GM12864 (cell line): ENCODE data around the gene TMCO4.
"Not testable (repeated sequence)": the region's sequence is repeated elsewhere in the genome, so short reads cannot be mapped to it uniquely, and the experiment has no call there.

Source experiments
- DNase-seq: peaks from one replicate; pipeline ENCODE4 v3.0.0-alpha.2; 2011; ENCODE audit warnings: low read depth
- H3K4me3 ChIP-seq: 2 replicates; pipeline ENCODE4 v1.5.1; 2011; ENCODE audit warnings: mild to moderate bottlenecking, low read depth, low read length, control low read depth
- TF ChIP-seq, protein P1 (sequence below): IDR thresholded peaks from 2 replicates; pipeline ENCODE4 v1.5.1; 2011; ENCODE audit warnings: low read depth, mild to moderate bottlenecking, moderate library complexity, low read length, control low read depth, inconsistent platforms; ENCODE audit errors: missing control alignments

The TMCO4 gene

DNA sequence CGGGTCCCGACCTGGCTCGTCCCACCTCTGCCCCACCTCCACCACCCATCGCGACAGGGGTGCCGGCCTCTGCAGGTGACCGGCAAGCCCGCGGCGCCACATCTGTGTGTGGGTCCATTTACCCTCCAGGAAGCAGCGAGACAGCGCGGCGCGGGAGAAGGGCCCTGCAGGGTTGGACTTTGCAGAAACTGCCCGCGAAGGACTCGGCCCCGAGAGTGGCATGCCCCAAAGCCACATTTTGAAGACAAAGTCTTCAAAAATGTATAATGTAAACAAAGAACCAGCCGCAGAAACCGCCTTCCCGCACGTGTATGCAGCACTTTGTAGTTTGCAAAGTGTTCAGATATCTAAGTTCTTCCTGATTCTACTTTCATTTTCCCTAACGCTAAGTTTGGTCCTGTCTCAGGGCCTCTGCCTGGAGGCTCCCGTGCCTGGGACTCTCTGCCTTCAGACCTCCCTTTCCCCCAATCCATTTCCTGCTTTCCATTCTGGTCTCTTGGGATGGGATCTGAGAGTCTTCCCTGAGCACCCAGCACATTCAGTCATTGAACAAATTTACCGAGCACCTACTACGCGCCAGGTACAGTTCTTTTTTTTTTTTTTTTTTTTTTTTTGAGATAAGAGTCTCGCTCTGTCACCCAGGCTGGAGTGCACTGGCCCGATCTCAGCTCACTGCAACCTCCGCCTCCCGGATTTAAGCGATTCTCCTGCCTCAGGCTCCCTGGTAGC lies 524 bp upstream of the TMCO4 start:
- peak overlapping the region; percentile 74 for H3K4me3 ChIP-seq
- TF ChIP-seq, protein P1, sequence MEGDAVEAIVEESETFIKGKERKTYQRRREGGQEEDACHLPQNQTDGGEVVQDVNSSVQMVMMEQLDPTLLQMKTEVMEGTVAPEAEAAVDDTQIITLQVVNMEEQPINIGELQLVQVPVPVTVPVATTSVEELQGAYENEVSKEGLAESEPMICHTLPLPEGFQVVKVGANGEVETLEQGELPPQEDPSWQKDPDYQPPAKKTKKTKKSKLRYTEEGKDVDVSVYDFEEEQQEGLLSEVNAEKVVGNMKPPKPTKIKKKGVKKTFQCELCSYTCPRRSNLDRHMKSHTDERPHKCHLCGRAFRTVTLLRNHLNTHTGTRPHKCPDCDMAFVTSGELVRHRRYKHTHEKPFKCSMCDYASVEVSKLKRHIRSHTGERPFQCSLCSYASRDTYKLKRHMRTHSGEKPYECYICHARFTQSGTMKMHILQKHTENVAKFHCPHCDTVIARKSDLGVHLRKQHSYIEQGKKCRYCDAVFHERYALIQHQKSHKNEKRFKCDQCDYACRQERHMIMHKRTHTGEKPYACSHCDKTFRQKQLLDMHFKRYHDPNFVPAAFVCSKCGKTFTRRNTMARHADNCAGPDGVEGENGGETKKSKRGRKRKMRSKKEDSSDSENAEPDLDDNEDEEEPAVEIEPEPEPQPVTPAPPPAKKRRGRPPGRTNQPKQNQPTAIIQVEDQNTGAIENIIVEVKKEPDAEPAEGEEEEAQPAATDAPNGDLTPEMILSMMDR, result no peak
- no peak for DNase-seq

DNA sequence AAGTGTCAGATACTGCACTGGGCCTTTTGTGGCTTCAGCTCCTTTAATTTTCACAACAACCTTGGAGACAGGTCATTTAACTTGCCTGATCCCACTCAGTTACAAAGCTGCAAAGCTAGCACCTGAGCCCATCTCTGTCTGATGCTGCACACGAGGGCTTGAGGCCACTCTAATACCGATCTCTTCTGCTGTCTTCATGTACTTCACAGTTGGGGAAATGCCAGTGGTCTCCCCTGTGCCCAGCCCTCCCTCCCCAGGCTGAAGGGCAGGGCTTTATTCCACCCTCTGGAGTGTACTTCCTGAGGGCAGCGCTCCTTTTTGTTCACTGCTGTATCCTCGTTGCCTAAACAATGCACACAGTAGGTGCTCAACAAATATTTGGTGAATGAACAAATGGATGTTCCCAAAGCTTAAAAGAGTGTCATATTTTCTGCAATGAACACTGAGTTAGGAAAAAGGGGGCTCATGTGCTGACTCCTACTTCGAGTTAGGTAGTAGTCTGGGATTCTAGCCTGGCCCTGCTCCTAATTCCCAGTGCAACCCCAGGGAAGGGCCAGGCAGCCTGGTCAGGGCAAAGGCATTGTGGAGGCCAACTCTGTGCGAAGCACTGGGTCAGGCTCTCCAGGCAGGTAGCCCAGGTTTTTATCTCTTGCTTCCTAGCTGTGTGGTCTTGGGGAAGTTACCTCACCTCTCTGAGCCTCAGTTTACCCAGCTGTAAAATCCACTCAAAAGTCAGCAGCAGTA lies 1.1 kb downstream of the TMCO4 start:
- DNase-seq, result no peak
- peak overlapping the region; percentile 74 for H3K4me3 ChIP-seq
- TF ChIP-seq, protein P1, result no peak

DNA sequence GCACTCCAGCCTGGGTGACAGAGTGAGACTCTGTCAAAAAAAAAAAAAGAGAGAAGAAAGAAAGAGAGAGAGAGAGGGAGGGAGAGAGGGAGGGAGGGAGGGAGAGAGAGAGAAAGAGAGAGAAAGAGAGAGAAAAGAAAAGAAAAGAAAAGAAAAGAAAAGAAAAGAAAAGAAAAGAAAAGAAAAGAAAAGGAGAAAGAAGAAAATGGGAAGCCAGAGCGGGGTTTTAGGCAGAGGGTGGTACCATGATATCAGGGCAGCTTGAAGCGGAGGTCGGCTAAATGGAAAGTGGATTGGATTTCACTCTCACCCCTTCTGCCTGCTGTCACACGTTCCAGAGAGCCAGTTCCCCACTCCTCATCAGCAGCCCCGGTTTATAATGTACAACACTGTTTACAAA lies 1.9 kb downstream of the TMCO4 start:
- DNase-seq, result no peak
- H3K4me3 ChIP-seq, result no peak overlapping the region
- TF ChIP-seq, protein P1, result no peak

DNA sequence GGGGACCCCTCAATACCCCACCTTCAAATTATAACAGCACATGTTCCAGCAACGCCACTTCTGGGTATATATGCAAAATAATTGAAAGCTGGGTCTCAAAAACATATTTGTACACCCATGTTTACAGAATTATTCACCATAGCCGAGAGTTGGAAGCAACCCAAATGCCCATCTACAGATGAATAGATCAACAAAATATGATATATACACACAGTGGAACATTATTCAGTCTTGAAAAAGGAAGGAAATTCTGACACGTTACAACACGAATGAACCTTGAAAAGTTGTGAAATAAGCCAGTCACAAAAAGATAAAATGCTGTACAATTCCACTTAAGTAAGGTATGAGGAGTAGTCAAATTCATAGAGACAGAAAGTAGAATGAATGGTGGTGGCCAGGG lies 5.1 kb downstream of the TMCO4 start:
- H3K4me3 ChIP-seq, result no peak overlapping the region
- TF ChIP-seq, protein P1, result no peak
- no peak for DNase-seq

DNA sequence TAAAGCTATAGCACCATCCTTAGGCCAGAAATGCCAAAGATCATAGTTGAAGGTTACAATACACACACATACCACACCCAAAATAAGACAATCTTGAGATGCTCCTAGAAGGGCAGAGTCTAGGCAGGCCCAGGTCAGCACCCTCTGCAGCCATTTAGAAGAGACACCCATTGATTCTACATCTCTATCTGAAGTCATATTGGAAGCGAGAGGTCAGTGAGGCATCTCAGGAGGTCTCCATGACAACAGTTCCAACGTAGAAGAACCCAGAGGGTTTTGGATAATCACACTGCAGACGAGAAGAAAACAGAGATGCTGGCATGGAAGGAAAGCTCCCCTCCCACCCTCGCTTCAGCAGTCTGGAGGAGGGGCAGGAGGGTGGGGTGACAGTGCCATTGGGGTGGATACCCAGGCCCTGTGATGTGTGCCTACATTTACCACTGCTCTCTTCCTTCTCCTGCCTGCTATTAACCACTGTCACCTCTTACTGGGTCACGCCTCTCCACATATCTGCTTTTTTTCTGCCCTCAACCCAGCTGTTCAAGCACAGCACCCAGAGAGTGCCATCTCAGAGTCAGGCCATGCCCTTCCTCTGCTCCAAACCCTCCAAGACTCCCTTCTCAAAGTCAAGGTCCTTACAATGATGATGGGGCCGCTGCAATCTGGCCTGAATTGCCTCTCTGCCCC lies 6.2 kb downstream of the TMCO4 start:
- DNase-seq, result no peak
- TF ChIP-seq, protein P1, result no peak
- H3K4me3 ChIP-seq, result no peak overlapping the region

DNA sequence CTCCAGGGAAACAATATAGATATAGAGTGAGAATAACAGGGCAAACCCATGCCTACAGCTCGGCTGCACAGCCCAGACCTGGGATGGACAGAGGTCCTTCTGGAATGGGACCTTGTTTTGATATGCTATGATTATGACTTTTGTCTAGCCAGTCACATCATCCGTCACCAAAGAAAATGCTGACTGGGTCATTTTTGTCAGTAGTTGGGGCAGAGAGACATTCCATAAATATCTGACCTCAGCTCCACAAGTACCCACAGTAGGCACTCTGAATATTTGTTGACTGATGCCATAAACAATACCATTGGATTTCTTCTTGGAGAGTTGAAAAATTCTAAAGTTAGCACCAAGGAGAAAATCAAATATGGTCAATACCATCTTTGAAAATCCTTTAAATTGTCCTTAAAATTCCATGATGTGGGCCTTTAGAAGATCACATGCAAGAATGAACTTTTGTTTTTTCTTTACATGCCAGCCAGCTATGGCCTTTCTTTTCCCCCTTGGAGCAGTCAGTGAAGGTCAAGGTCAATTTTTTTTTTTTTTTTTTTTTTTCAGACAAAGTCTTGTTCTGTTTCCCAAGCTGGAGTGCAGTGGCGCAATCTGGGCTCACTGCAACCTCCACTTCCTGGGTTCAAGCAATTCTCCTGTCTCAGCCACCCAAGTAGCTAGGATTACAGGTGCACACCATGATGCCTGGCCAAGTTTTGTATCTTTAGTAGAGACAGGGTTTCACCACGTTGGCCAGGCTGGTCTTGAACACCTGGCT lies 7.3 kb downstream of the TMCO4 start:
- H3K4me3 ChIP-seq, result no peak overlapping the region
- DNase-seq, result no peak

DNA sequence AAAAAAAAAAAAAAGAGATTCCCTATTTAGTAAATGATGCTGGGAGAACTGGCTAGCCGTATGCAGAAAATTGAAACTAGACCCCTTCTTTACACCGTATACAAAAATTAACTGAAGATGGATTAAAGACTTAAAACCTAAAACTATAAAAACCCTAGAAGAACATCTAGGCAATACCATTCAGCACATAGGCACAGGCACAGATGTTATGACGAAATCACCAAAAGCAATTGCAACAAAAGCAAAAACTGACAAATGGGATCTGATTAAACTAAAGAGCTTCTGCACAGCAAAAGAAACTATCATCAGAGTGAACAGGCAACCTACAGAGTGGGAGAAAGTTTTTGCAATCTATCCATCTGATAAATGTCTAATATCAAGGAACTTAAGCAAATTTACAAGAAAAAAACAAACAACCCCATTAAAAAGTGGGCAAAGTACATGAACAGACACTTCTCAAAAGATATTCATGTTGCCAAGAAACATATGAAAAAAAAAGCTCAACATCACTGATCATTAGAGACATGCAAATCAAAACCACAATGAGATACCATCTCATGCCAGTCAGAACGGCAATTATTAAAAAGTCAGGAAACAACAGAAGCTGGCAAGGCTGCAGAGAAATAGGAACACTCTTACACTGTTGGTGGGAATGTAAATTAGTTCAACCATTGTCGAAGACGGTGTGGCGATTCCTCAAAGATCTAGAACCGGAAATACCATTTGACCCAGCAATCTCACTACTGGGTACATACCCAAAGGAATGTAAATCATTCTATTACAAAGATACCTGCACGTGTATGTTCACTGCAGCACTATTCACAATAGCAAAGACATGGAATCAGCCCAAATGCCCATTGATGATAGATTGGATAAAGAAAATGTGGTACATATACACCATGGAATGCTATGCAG lies 9.4 kb downstream of the TMCO4 start:
- DNase-seq, H3K4me3 ChIP-seq: not testable (repeated sequence)

More for the DNA sequence above, 7.3 kb downstream of the TMCO4 start:
- TF ChIP-seq, protein P1, result no peak
